RWPE1 (cell line): ENCODE results near the gene GOPC.

Experiments used
- CTCF ChIA-PET: fragments of 350-600 bp; sonication (Branson Sonifier 250); formaldehyde crosslinking; extraction: SDS; loops from one replicate; lab custom pipeline; 2021; lab: Yijun Ruan, JAX
- POLR2A ChIA-PET: fragments of 400-600 bp; formaldehyde crosslinking; extraction: SDS; loops from one replicate; lab custom pipeline; 2020; ENCODE audit warnings: antibody characterized with exemption; ENCODE audit not compliant: low non-redundant PET; lab: Yijun Ruan, JAX
- DNase-seq: peaks from one replicate; pipeline ENCODE4 v3.0.0; 2012; ENCODE audit warnings: low spot score
- H3K27ac ChIP-seq: fragments of 450-650 bp; 2 replicates; pipeline ENCODE4 v1.5.1; 2017
- TF ChIP-seq, protein P1 (sequence below): fragments of 450-650 bp; conservative IDR thresholded peaks from 2 replicates; pipeline ENCODE4 v1.5.1; 2017; ENCODE audit warnings: low read depth, mild to moderate bottlenecking

The GOPC gene

GRCh38 chr6:117574198-117574597 lies 28.1 kb downstream of the GOPC start:
- POLR2A ChIA-PET, result no interaction called here
- TF ChIP-seq, protein P1, sequence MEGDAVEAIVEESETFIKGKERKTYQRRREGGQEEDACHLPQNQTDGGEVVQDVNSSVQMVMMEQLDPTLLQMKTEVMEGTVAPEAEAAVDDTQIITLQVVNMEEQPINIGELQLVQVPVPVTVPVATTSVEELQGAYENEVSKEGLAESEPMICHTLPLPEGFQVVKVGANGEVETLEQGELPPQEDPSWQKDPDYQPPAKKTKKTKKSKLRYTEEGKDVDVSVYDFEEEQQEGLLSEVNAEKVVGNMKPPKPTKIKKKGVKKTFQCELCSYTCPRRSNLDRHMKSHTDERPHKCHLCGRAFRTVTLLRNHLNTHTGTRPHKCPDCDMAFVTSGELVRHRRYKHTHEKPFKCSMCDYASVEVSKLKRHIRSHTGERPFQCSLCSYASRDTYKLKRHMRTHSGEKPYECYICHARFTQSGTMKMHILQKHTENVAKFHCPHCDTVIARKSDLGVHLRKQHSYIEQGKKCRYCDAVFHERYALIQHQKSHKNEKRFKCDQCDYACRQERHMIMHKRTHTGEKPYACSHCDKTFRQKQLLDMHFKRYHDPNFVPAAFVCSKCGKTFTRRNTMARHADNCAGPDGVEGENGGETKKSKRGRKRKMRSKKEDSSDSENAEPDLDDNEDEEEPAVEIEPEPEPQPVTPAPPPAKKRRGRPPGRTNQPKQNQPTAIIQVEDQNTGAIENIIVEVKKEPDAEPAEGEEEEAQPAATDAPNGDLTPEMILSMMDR, result no peak
- no peak overlapping the region for H3K27ac ChIP-seq
- CTCF ChIA-PET, result no interaction called here
- no peak for DNase-seq

- TF ChIP-seq, protein P1, result no peak
- CTCF ChIA-PET, result interaction anchor here (0.6 to 0.7 kb wide), 2 partner anchors 19 to 698 kb away, joined by 3 read pairs; no protein-coding TSS in a partner anchor
- POLR2A ChIA-PET, result no interaction called here
- no peak for DNase-seq
- no peak overlapping the region for H3K27ac ChIP-seq
Observed at GRCh38 chr6:117573006-117573680, 29.2 kb downstream of the GOPC start.

GRCh38 chr6:117568831-117569410 lies 33.4 kb downstream of the GOPC start:
- DNase-seq, result no peak
- H3K27ac ChIP-seq, result no peak overlapping the region
- TF ChIP-seq, protein P1, result no peak
- ChIA-PET CTCF (interaction anchor here (0.6 kb wide), 2 partner anchors 119 to 225 kb away, joined by 4 to 5 read pairs; no protein-coding TSS in a partner anchor), POLR2A (no interaction called here)

DNA sequence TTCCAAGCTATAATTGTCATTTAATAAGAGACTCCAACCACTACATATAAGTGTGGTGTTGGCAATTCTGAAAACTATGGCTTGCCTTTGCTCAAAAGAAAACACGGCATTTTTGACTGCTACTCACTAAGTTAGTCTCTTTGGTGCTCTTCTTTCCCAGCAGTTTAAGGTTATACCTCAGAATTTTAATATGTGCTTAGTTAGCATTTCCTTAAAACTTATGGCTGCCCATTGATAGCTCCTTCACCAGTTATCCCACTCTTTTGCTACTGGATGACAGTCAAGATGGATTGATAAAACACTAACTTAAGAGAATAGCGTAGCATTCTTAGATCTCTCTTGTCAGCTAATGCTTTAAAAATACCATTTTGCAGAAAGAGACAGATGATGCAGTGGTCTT lies 34.1 kb downstream of the GOPC start:
- TF ChIP-seq, protein P1, result no peak
- CTCF ChIA-PET, result interaction anchor here (0.6 kb wide), 2 partner anchors 12 to 118 kb away, joined by 3 to 5 read pairs; no protein-coding TSS in a partner anchor
- DNase-seq, result no peak
- POLR2A ChIA-PET, result no interaction called here
- H3K27ac ChIP-seq, result no peak overlapping the region

DNA sequence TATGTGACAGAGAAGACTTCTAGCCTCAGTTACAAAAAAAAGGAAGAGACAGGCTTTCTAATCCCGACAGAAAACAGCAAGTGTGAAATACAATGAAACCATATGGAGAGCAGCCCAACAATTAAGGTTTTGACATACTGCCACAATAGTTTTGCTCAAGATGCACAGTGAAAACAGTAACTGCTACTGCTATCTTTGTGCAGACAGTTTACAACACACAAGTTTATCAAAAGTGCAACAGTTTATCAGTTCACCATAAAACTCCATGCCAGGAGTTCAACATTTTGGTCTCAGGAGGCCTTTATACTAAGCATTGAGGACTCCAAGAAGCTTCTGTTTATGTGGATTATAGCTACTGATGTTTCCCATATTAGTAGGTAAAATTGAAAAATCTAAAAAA lies 37.6 kb downstream of the GOPC start:
- TF ChIP-seq, protein P1, result no peak
- DNase-seq, result no peak
- ChIA-PET CTCF (interaction anchor here (0.6 kb wide), 1 partner anchor 13 kb away, joined by 5 read pairs; no protein-coding TSS in a partner anchor), POLR2A (no interaction called here)
- H3K27ac ChIP-seq, result no peak overlapping the region

- CTCF ChIA-PET, result no interaction called here
Observed at GRCh38 chr6:117561128-117561527, 41.2 kb downstream of the GOPC start.

More at GRCh38 chr6:117561128-117561527, 41.2 kb downstream of the GOPC start:
- POLR2A ChIA-PET, result no interaction called here
- TF ChIP-seq, protein P1, result no peak
- DNase-seq, result no peak
- H3K27ac ChIP-seq, result no peak overlapping the region
